ENCODE measurements around the gene ZNF117.

Gene ZNF117

GRCh38 chr7:64978497-64979203 lies 12.2 kb downstream of the ZNF117 start:
- H3K9me3 ChIP-seq (ENCODE audit: control insufficient read depth, insufficient read depth, low read length) = peaks cover 58% of the 10 kb centered on the region
- H3F3A ChIP-seq (ENCODE audit: control insufficient read depth, insufficient read depth) = no peaks in the 10 kb centered on the region
- H3K36me3 ChIP-seq (ENCODE audit: control insufficient read depth, low read length) = peaks cover 58% of the 10 kb centered on the region

GRCh38 chr7:64965594-64965993 lies 25.2 kb downstream of the ZNF117 start:
- no peaks in the 10 kb centered on the region for H3K27me3 ChIP-seq (ENCODE audit: control insufficient read depth, low read length)
- H3K36me3 ChIP-seq (ENCODE audit: control insufficient read depth, low read length) = no peaks in the 10 kb centered on the region
- H3K4me3 ChIP-seq (ENCODE audit: low read length) = no peak overlapping the region
- no peak overlapping the region for H3K27ac ChIP-seq (ENCODE audit: low read depth, low read length)
- TF ChIP-seq, protein P1, sequence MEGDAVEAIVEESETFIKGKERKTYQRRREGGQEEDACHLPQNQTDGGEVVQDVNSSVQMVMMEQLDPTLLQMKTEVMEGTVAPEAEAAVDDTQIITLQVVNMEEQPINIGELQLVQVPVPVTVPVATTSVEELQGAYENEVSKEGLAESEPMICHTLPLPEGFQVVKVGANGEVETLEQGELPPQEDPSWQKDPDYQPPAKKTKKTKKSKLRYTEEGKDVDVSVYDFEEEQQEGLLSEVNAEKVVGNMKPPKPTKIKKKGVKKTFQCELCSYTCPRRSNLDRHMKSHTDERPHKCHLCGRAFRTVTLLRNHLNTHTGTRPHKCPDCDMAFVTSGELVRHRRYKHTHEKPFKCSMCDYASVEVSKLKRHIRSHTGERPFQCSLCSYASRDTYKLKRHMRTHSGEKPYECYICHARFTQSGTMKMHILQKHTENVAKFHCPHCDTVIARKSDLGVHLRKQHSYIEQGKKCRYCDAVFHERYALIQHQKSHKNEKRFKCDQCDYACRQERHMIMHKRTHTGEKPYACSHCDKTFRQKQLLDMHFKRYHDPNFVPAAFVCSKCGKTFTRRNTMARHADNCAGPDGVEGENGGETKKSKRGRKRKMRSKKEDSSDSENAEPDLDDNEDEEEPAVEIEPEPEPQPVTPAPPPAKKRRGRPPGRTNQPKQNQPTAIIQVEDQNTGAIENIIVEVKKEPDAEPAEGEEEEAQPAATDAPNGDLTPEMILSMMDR (IDR thresholded peaks at IDR 0.05; ENCODE audit: low read depth, low read length, poor library complexity, severe bottlenecking) = no peak
- no peak for TF ChIP-seq EZH2phosphoT487 (IDR thresholded peaks at IDR 0.05; ENCODE audit: borderline replicate concordance, low read length)
- H3K79me2 ChIP-seq (ENCODE audit: control insufficient read depth, low read length) = no peaks in the 10 kb centered on the region
- H3K9me2 ChIP-seq (replicated peaks; ENCODE audit: control insufficient read depth, low read length) = no peaks in the 10 kb centered on the region
- no peaks in the 10 kb centered on the region for H4K20me1 ChIP-seq (ENCODE audit: control insufficient read depth, insufficient read depth, low read depth, low read length)
- H3K4me2 ChIP-seq (ENCODE audit: low read length) = no peak overlapping the region
- H3F3A ChIP-seq (ENCODE audit: control insufficient read depth, insufficient read depth) = peaks cover 8% of the 10 kb centered on the region; the same call in 1 of the 2 replicates
- H3K4me1 ChIP-seq (ENCODE audit: control insufficient read depth, low read length) = no peaks in the 10 kb centered on the region
- H3K9me3 ChIP-seq (ENCODE audit: control insufficient read depth, insufficient read depth, low read length) = no peaks in the 10 kb centered on the region; the same call in 1 of the 2 replicates

More at GRCh38 chr7:64978497-64979203, 12.2 kb downstream of the ZNF117 start:
- Histone ChIP-seq H3K4me2 (ENCODE audit: low read length) (no peak overlapping the region), H3K9me2 (replicated peaks; ENCODE audit: control insufficient read depth, low read length) (no peaks in the 10 kb centered on the region), H3K79me2 (ENCODE audit: control insufficient read depth, low read length) (no peaks in the 10 kb centered on the region), H3K4me3 (ENCODE audit: low read length) (no peak overlapping the region), H3K27ac (ENCODE audit: low read depth, low read length) (no peak overlapping the region), H3K4me1 (ENCODE audit: control insufficient read depth, low read length) (no peaks in the 10 kb centered on the region), H3K27me3 (ENCODE audit: control insufficient read depth, low read length) (no peaks in the 10 kb centered on the region), H4K20me1 (ENCODE audit: control insufficient read depth, insufficient read depth, low read depth, low read length) (no peaks in the 10 kb centered on the region)
- TF ChIP-seq, protein P1 (IDR thresholded peaks at IDR 0.05; ENCODE audit: low read depth, low read length, poor library complexity, severe bottlenecking) = no peak
- no peak for TF ChIP-seq EZH2phosphoT487 (IDR thresholded peaks at IDR 0.05; ENCODE audit: borderline replicate concordance, low read length)

GRCh38 chr7:64959072-64959747 lies 31.6 kb downstream of the ZNF117 start:
- Histone ChIP-seq H3K27me3 (ENCODE audit: control insufficient read depth, low read length) (no peaks in the 10 kb centered on the region), H3K9me3 (ENCODE audit: control insufficient read depth, insufficient read depth, low read length) (no peaks in the 10 kb centered on the region), H3K9me2 (replicated peaks; ENCODE audit: control insufficient read depth, low read length) (no peaks in the 10 kb centered on the region), H3K4me3 (ENCODE audit: low read length) (no peak overlapping the region), H4K20me1 (ENCODE audit: control insufficient read depth, insufficient read depth, low read depth, low read length) (no peaks in the 10 kb centered on the region), H3K36me3 (ENCODE audit: control insufficient read depth, low read length) (no peaks in the 10 kb centered on the region), H3K4me2 (ENCODE audit: low read length) (no peak overlapping the region), H3F3A (ENCODE audit: control insufficient read depth, insufficient read depth) (no peaks in the 10 kb centered on the region), H3K27ac (ENCODE audit: low read depth, low read length) (no peak overlapping the region), H3K4me1 (ENCODE audit: control insufficient read depth, low read length) (peaks cover 3% of the 10 kb centered on the region; the same call in 1 of the 2 replicates), H3K79me2 (ENCODE audit: control insufficient read depth, low read length) (no peaks in the 10 kb centered on the region)
- no peak for TF ChIP-seq EZH2phosphoT487 (IDR thresholded peaks at IDR 0.05; ENCODE audit: borderline replicate concordance, low read length)
- TF ChIP-seq, protein P1 (IDR thresholded peaks at IDR 0.05; ENCODE audit: low read depth, low read length, poor library complexity, severe bottlenecking) = no peak

Measured in DOHH2 (cell line).